Measurements from ENCODE around the gene MAST4. TPM values are rescaled to one million over a fixed set of nuclear protein-coding genes. Genes with fewer than 3 reads are reported as not detected.

Gene MAST4
- total and polyA plus RNA-seq, 2 of the 13 experiments (the other 11 are each of a cell fraction or from before 2014, with no cell fraction given), result 3.4 to 3.7 TPM

DNA sequence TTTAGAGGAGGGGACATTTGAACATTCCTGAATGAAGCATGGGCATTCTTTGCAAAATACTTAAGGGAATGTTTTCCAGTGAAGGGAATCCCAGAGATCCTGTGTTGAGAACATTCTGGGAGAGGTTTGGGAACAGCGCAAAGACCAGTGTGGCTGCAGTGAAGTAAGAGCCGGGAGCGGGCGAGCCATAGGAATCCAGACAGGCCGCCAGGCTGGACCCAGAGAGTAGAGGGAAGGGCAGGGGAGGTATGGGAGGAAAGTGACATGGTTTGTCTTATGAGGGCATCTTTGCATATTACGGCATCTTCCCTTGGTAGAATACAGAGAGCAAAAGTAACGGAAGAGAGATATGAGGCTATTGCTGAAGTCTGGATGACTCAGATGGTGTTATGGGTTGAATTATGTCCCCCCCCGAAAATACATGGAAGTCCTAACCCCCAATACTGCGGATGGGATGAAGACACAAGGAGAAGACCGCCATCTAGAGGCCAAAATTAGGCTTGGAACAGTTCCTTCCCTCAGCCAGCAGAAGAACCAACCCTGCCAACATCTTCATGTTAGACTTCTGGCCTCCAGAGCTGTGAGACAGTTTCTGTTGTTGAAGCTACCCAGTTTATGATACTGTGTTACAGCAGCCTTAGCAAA, 268.2 kb downstream of the MAST4 start:
- intact Hi-C loops (cut with micrococcal nuclease; ENCODE audit: unreplicated experiment), result loop anchor here (2.0 kb wide), 1 partner anchor 50 kb away; no protein-coding TSS in a partner anchor
- FAIRE-seq, result peak; percentile 47

More for the DNA sequence above, 268.2 kb downstream of the MAST4 start:
- no peak for TF ChIP-seq FIP1L1 (IDR thresholded peaks at IDR 0.05; ENCODE audit: borderline replicate concordance, insufficient read depth, low read depth, low read length)
- TF ChIP-seq, protein P1, sequence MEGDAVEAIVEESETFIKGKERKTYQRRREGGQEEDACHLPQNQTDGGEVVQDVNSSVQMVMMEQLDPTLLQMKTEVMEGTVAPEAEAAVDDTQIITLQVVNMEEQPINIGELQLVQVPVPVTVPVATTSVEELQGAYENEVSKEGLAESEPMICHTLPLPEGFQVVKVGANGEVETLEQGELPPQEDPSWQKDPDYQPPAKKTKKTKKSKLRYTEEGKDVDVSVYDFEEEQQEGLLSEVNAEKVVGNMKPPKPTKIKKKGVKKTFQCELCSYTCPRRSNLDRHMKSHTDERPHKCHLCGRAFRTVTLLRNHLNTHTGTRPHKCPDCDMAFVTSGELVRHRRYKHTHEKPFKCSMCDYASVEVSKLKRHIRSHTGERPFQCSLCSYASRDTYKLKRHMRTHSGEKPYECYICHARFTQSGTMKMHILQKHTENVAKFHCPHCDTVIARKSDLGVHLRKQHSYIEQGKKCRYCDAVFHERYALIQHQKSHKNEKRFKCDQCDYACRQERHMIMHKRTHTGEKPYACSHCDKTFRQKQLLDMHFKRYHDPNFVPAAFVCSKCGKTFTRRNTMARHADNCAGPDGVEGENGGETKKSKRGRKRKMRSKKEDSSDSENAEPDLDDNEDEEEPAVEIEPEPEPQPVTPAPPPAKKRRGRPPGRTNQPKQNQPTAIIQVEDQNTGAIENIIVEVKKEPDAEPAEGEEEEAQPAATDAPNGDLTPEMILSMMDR (CRISPR knock-in tag; IDR thresholded peaks at IDR 0.05), result peak; percentile 66
- TF ChIP-seq GPN1 (CRISPR knock-in tag; IDR thresholded peaks at IDR 0.05; ENCODE audit: borderline replicate concordance), result no peak
- TF ChIP-seq PPARG (CRISPR knock-in tag; conservative IDR thresholded peaks at IDR 0.05), result no peak
- TF ChIP-seq FOXK2 (IDR thresholded peaks at IDR 0.05), result no peak
- peak; percentile 49 for TF ChIP-seq STAG1 (CRISPR knock-in tag; IDR thresholded peaks at IDR 0.05)
- no peak for TF ChIP-seq MATR3 (CRISPR knock-in tag; IDR thresholded peaks at IDR 0.05)
- TF ChIP-seq ZNF230 (CRISPR knock-in tag; IDR thresholded peaks at IDR 0.05), result no peak
- TF ChIP-seq, protein P2, sequence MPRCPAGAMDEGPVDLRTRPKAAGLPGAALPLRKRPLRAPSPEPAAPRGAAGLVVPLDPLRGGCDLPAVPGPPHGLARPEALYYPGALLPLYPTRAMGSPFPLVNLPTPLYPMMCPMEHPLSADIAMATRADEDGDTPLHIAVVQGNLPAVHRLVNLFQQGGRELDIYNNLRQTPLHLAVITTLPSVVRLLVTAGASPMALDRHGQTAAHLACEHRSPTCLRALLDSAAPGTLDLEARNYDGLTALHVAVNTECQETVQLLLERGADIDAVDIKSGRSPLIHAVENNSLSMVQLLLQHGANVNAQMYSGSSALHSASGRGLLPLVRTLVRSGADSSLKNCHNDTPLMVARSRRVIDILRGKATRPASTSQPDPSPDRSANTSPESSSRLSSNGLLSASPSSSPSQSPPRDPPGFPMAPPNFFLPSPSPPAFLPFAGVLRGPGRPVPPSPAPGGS (CRISPR knock-in tag; IDR thresholded peaks at IDR 0.05), result no peak
- CTCF ChIA-PET (ENCODE audit: low intra/inter-chr PET ratio, low total read pairs), result interaction anchor here (0.8 to 2.5 kb wide), 2 partner anchors 47 to 50 kb away, joined by 3 to 16 read pairs; no protein-coding TSS in a partner anchor
- H3K4me1 ChIP-seq (ENCODE audit: insufficient read depth, low read length), result no peaks in the 10 kb centered on the region
- H3K4me3 ChIP-seq (replicated peaks in 1 of 3; ENCODE audit: insufficient read depth in 1 of 3, low read depth in 2 of 3, low read length in 3 of 3), result no peak overlapping the region
- no peaks in the 10 kb centered on the region for H3K79me2 ChIP-seq (ENCODE audit: insufficient read depth, low read length)
- peak; percentile 78 for ATAC-seq
- no peaks in the 10 kb centered on the region for H3K36me3 ChIP-seq (replicated peaks in 1 of 2; ENCODE audit: control insufficient read depth in 1 of 2, insufficient read depth in 2 of 2, low read length in 2 of 2)
- WGBS (ENCODE audit: low lambda C conversion rate), result 34% methylated on average over 10 of the region's 10 CpGs
- POLR2A ChIA-PET, result no interaction called here
- H2AFZ ChIP-seq (ENCODE audit: low read length), result no peak overlapping the region
- H3K4me2 ChIP-seq (ENCODE audit: low read depth, low read length), result no peak overlapping the region
- no peaks in the 10 kb centered on the region for H4K20me1 ChIP-seq (ENCODE audit: insufficient read depth, low read length)
- no peak overlapping the region for H3K9ac ChIP-seq (ENCODE audit: insufficient read depth, low read depth, low read length)
- no peak overlapping the region for H3K27ac ChIP-seq (ENCODE audit: extremely low read length, insufficient read depth, low read length)
- H3K27me3 ChIP-seq (ENCODE audit: control insufficient read depth in 1 of 2, insufficient read depth in 2 of 2, low read length in 2 of 2), result 0 out of 5 replicates have a peak, but pooled peaks cover 0 to 3% of the 10 kb centered on the region in 2 experiments
- BruUV-seq (replicated peaks), result no TSS peak
- in situ Hi-C loops (cut with HindIII; ENCODE audit: extremely low pct_ligation_motif_present, low pct_unique_long_range_greater_than_20kb), result no loop called here
- DNase-seq (ENCODE audit: low spot score), result peak; percentile 15
- no peaks in the 10 kb centered on the region for H3K9me3 ChIP-seq (ENCODE audit: low read length)

Measured in HepG2 (cell line).